IMR-90 (cell line): ENCODE results near the gene RIMS1. TPM values are rescaled to one million over a fixed set of nuclear protein-coding genes. Genes with fewer than 3 reads are reported as not detected.

Source experiments
- ATAC-seq: fragments of 200-7000 bp; cut with Tn5 transposase; 2 replicates; pipeline ENCODE4 v1.9.1; 2020; ENCODE audit warnings: low read depth, mild to moderate bottlenecking, moderate library complexity
- BruUV-seq: library from RNA; stranded (reverse); fragments of 400-500 nt; replicated peaks from 2 replicates; lab custom pipeline; 2021; lab: Mats Ljungman, UMichigan
- CTCF ChIA-PET: fragments of 300-600 bp; formaldehyde crosslinking; extraction: SDS; loops from one replicate; lab custom pipeline; 2021; ENCODE audit warnings: antibody characterized with exemption; lab: Yijun Ruan, JAX
- POLR2A ChIA-PET: fragments of 300-600 bp; sonication (Branson Sonifier 250); formaldehyde crosslinking; loops from one replicate; lab custom pipeline; 2022; ENCODE audit warnings: antibody characterized with exemption; ENCODE audit not compliant: unreplicated experiment; lab: Charles Lee
- DNase-seq: peaks from one replicate; pipeline ENCODE4 v3.0.0; 2013
- H2AFZ ChIP-seq: replicated peaks from 2 replicates; pipeline ENCODE3; 2013; ENCODE audit warnings: low read length, mild to moderate bottlenecking; ENCODE audit not compliant: poor library complexity
- H2AK5ac ChIP-seq: 2 replicates; pipeline ENCODE4 v1.6.1; 2013; ENCODE audit warnings: low read depth, low read length, inconsistent platforms
- H2AK9ac ChIP-seq: replicated peaks from 2 replicates; pipeline ENCODE3; 2013; ENCODE audit warnings: mild to moderate bottlenecking, low read depth, low read length, moderate library complexity; ENCODE audit not compliant: poor library complexity
- H2BK120ac ChIP-seq: 2 replicates; pipeline ENCODE4 v1.6.1; 2013; ENCODE audit warnings: low read depth, low read length, inconsistent platforms
- H2BK15ac ChIP-seq: 3 replicates; pipeline ENCODE4 v1.6.1; 2013; ENCODE audit warnings: low read depth, low read length, inconsistent platforms
- H2BK20ac ChIP-seq: 2 replicates; pipeline ENCODE4 v1.6.1; 2013; ENCODE audit warnings: low read depth, mild to moderate bottlenecking, inconsistent platforms, low read length, moderate library complexity
- H2BK5ac ChIP-seq: 2 replicates; pipeline ENCODE4 v1.6.1; 2013; ENCODE audit warnings: mild to moderate bottlenecking, low read depth, low read length, inconsistent platforms; ENCODE audit not compliant: poor library complexity, severe bottlenecking
- H3K14ac ChIP-seq: replicated peaks from 2 replicates; pipeline ENCODE4 v1.6.1; 2013; ENCODE audit warnings: low read depth, low read length, inconsistent platforms
- H3K18ac ChIP-seq: 2 replicates; pipeline ENCODE4 v1.6.1; 2013; ENCODE audit warnings: low read depth, low read length, control low read depth
- H3K23ac ChIP-seq: 2 replicates; pipeline ENCODE4 v1.6.1; 2013; ENCODE audit warnings: low read depth, low read length, inconsistent platforms
- H3K27ac ChIP-seq: 2 replicates; pipeline ENCODE4 v1.5.1; 2013; ENCODE audit warnings: mild to moderate bottlenecking, control low read depth, low read length; ENCODE audit not compliant: insufficient read depth
- H3K27me3 ChIP-seq: 2 replicates; pipeline ENCODE4 v1.6.1; 2013; ENCODE audit warnings: low read length; ENCODE audit not compliant: control insufficient read depth, insufficient read depth
- H3K36me3 ChIP-seq: 2 replicates; pipeline ENCODE4 v1.6.1; 2013; ENCODE audit warnings: low read length, mixed read lengths; ENCODE audit not compliant: control insufficient read depth, insufficient read depth
- H3K4ac ChIP-seq: 2 replicates; pipeline ENCODE4 v1.6.1; 2013; ENCODE audit warnings: low read depth, low read length, inconsistent platforms
- H3K4me1 ChIP-seq: 2 replicates; pipeline ENCODE4 v1.6.1; 2013; ENCODE audit warnings: low read length, mixed read lengths; ENCODE audit not compliant: control insufficient read depth, insufficient read depth
- H3K4me2 ChIP-seq: 2 replicates; pipeline ENCODE4 v1.6.1; 2013; ENCODE audit warnings: low read depth, mild to moderate bottlenecking, control low read depth, low read length, moderate library complexity
- H3K4me3 ChIP-seq: 2 replicates; pipeline ENCODE4 v1.5.1; 2013; ENCODE audit warnings: low read depth, mild to moderate bottlenecking, control low read depth, low read length, moderate library complexity; ENCODE audit not compliant: insufficient read depth
- H3K56ac ChIP-seq: 2 replicates; pipeline ENCODE4 v1.6.1; 2013; ENCODE audit warnings: low read length, inconsistent platforms; ENCODE audit not compliant: insufficient read depth; ENCODE audit errors: extremely low read depth
- H3K79me1 ChIP-seq, 2 experiments: 2 replicates each; pipeline ENCODE4 v1.6.1; 2013; ENCODE audit warnings: low read length in 2 of 2, inconsistent platforms in 1 of 2, low read depth in 1 of 2
- H3K9ac ChIP-seq: 2 replicates; pipeline ENCODE4 v1.6.1; 2013; ENCODE audit warnings: low read depth, low read length, control low read depth
- H3K9me1 ChIP-seq: 2 replicates; pipeline ENCODE4 v1.6.1; 2013; ENCODE audit warnings: low read length, inconsistent platforms; ENCODE audit not compliant: insufficient read depth
- H3K9me3 ChIP-seq: 2 replicates; pipeline ENCODE4 v1.6.1; 2013; ENCODE audit warnings: low read length; ENCODE audit not compliant: control insufficient read depth, insufficient read depth
- H4K20me1 ChIP-seq: 2 replicates; pipeline ENCODE4 v1.6.1; 2013; ENCODE audit warnings: low read length, inconsistent platforms; ENCODE audit not compliant: insufficient read depth
- H4K5ac ChIP-seq: 2 replicates; pipeline ENCODE4 v1.6.1; 2013; ENCODE audit warnings: mild to moderate bottlenecking, low read depth, low read length, control low read depth
- H4K8ac ChIP-seq, 2 experiments: 2 replicates each; pipeline ENCODE4 v1.6.1; 2013; ENCODE audit warnings: low read depth in 2 of 2, low read length in 2 of 2, control low read depth in 1 of 2, inconsistent platforms in 1 of 2
- H4K91ac ChIP-seq: 2 replicates; pipeline ENCODE4 v1.6.1; 2013; ENCODE audit warnings: low read depth, low read length, inconsistent platforms; ENCODE audit not compliant: insufficient read depth
- CEBPB ChIP-seq: IDR thresholded peaks from 2 replicates; pipeline ENCODE4 v1.6.1; 2012; ENCODE audit warnings: low read depth, low read length, improper control_type of control experiment
- CHD1 ChIP-seq: IDR thresholded peaks from 2 replicates; pipeline ENCODE4 v1.6.1; 2012; ENCODE audit warnings: low read depth, low read length, improper control_type of control experiment
- ELK1 ChIP-seq: fragments of 150-350 bp; IDR thresholded peaks from 2 replicates; pipeline ENCODE4 v1.6.1; 2016; ENCODE audit warnings: low read depth, mild to moderate bottlenecking, low read length, moderate library complexity, borderline replicate concordance
- MAZ ChIP-seq: IDR thresholded peaks from 2 replicates; pipeline ENCODE4 v1.6.1; 2012; ENCODE audit warnings: low read depth, mild to moderate bottlenecking, low read length, improper control_type of control experiment, moderate library complexity, borderline replicate concordance
- MXI1 ChIP-seq: IDR thresholded peaks from 2 replicates; pipeline ENCODE4 v1.6.1; 2012; ENCODE audit warnings: low read depth, mild to moderate bottlenecking, low read length, moderate library complexity, borderline replicate concordance
- NFE2L2 ChIP-seq: fragments of 150-350 bp; IDR thresholded peaks from 2 replicates; pipeline ENCODE4 v1.6.1; 2016; ENCODE audit warnings: low read depth, mild to moderate bottlenecking, low read length
- RAD21 ChIP-seq: IDR thresholded peaks from 2 replicates; pipeline ENCODE4 v1.6.1; 2012; ENCODE audit warnings: low read length, improper control_type of control experiment
- RCOR1 ChIP-seq: IDR thresholded peaks from 2 replicates; pipeline ENCODE4 v1.6.1; 2012; ENCODE audit warnings: mild to moderate bottlenecking, low read length, improper control_type of control experiment; ENCODE audit not compliant: insufficient replicate concordance
- USF2 ChIP-seq: fragments of 150-350 bp; IDR thresholded peaks from 2 replicates; pipeline ENCODE4 v1.6.1; 2017; ENCODE audit warnings: mild to moderate bottlenecking, antibody characterized with exemption, low read length, low read depth
- WGBS, 2 experiments: methylation state at CpG; one replicate each; pipeline versions ENCODE4 v1.1.5 to v1.1.7; 2013; ENCODE audit warnings: missing lambda C conversion rate in 2 of 2; ENCODE audit not compliant: insufficient read length in 1 of 2; ENCODE audit errors: extremely low coverage in 2 of 2; 5-methylcytosine and 5-hydroxymethylcytosine counted together
- dilution Hi-C: fragments of 300-500 bp; cut with HindIII; formaldehyde crosslinking; loops from one replicate; pipeline ENCODE4 v1.14.3; 2018; ENCODE audit warnings: low sequenced_read_pairs; ENCODE audit not compliant: unreplicated experiment
- in situ Hi-C: fragments of 300-500 bp; cut with MboI; formaldehyde crosslinking; loops from 3 replicates; pipeline ENCODE4 v1.14.3; 2019; ENCODE audit warnings: low sequenced_read_pairs, inconsistent platforms, mixed read lengths
- intact Hi-C: fragments of 100-400 bp; cut with micrococcal nuclease; formaldehyde crosslinking; loops from 2 replicates; pipeline ENCODE4 v1.10.0; 2022
- polyA plus RNA-seq, 3 experiments: library from polyadenylated mRNA; depleted of rRNA; stranded (reverse); fragments of >200 nt; gene quantifications; 2 replicates each; pipeline ENCODE4 v1.2.3, GENCODE V29; 2012; ENCODE audit warnings: low replicate concordance in 1 of 3
- total RNA-seq: library from RNA; depleted of rRNA; stranded (reverse); fragments of >200 nt; gene quantifications from 2 replicates; pipeline ENCODE4 v1.2.3, GENCODE V29; 2012

RIMS1 gene
- total and polyA plus RNA-seq, 2 of the 4 experiments (the other 2 are of a cell fraction): 0.44 to 3.8 TPM

- Histone ChIP-seq H4K91ac (no peak overlapping the region), H2BK120ac (no peak overlapping the region), H3K9me3 (no peaks in the 10 kb centered on the region), H3K4me3 (no peak overlapping the region), H3K23ac (no peak overlapping the region), H3K4ac (no peak overlapping the region), H3K27me3 (no peaks in the 10 kb centered on the region), H3K14ac (no peak overlapping the region), H3K18ac (no peak overlapping the region), H3K79me1 (no peaks in the 10 kb centered on the region), H2BK5ac (no peak overlapping the region), H2AK5ac (no peak overlapping the region), H2BK15ac (no peak overlapping the region), H2AFZ (no peak overlapping the region), H3K4me1 (no peaks in the 10 kb centered on the region), H4K8ac (no peak overlapping the region), H3K27ac (no peak overlapping the region), H3K56ac (no peak overlapping the region), H4K5ac (no peak overlapping the region), H3K4me2 (no peak overlapping the region), H2BK20ac (no peak overlapping the region), H3K9ac (no peak overlapping the region), H3K36me3 (no peaks in the 10 kb centered on the region), H3K9me1 (no peaks in the 10 kb centered on the region; the same call in 1 of the 2 replicates), H2AK9ac (no peak overlapping the region), H4K20me1 (no peaks in the 10 kb centered on the region)
- CTCF ChIA-PET: no interaction called here
- dilution Hi-C loops: no loop called here
- no peak for TF ChIP-seq RAD21
- TF ChIP-seq NFE2L2: no peak
- TF ChIP-seq MXI1: no peak
- no peak for TF ChIP-seq ELK1
- TF ChIP-seq RCOR1: no peak
- TF ChIP-seq USF2: no peak
- TF ChIP-seq CHD1: no peak
- TF ChIP-seq CEBPB: no peak
- no peak for TF ChIP-seq MAZ
- in situ Hi-C loops: no loop called here
- BruUV-seq: no TSS peak
- intact Hi-C loops: no loop called here
- ATAC-seq (no peak), DNase-seq (no peak)
- POLR2A ChIA-PET: no interaction called here
- WGBS, 2 experiments: no CpG with 5 or more reads among the region's 1 CpG
Measured at GRCh38 chr6:72328775-72329174, 442.4 kb downstream of the RIMS1 start.
